ENCODE measurements around the gene SDC4.

- TF ChIP-seq EZH2 (IDR thresholded peaks at IDR 0.05; ENCODE audit: insufficient read depth, poor library complexity, severe bottlenecking) (no peak), EZH2phosphoT487 (IDR thresholded peaks at IDR 0.05; ENCODE audit: insufficient read depth, low read depth) (no peak)
These were observed 8.4 kb downstream of the SDC4 start for GRCh38 chr20:45339799-45340198.
